Amygdala (tissue), 56 donors: ENCODE measurements around the gene PACS2.
"Not testable (repeated sequence)": the region's sequence is repeated elsewhere in the genome, so short reads cannot be mapped to it uniquely, and the experiment has no call there.

Experiments used
- DNase-seq, 56 donors: peaks; one replicate each; lab custom pipeline; 2025; lab: John Stamatoyannopoulos, UW

Gene PACS2

DNA sequence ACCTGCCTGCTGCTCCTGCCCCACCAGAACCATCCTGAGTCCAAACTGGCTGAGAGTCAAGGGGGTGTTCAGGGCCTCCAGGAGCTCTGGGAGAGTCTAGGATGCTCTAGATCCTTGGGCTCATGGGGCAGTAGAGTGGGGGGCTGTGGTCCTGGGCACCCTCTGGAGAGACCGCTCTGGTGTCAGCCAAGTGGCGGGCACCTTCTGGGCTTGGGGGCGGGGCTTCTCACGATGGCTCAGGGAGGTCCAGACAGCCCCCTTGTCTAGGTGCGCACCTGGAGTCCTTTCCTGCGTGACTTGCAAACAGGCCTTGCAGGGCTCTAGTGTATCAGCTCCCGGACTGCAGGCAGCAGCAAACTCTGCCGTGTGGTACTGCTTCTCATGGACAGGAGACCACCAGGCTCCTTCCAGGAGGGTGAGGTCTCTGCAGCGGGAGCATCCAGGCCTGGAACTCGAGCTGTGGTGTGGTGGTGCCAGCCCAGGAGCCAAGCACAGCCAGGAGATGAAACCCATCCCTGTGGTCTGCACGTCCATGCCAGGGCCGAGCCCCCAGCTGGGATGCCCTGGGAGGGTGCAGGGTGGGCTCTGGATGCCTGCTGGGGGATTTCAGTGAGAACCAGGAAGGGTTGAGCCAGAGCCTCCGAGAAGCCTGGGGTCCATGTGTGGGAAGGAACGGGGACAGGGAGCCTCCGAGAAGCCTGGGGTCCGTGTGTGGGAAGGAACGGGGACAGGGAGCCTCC lies 15.0 kb downstream of the PACS2 start:
- DNase-seq = no peak

DNA sequence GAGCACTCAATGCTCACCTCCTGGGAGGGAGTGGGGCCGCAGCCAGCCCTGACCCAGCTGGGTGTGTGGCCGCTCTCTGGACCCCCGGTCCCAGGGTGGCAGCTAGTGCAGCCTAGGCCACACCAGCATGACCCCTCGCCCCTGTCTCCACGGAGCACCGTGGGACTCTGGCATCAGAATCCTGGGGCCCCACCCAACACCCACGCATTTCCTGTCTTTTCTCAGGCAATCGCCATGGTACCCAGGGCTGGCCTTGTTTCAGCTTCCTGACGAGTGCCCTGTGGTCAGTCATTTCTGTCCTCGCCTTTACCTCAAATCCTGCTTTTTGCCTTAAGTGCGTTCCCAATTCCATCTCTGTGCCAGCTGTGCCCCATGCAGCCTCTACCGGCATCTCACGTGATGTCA lies 15.9 kb downstream of the PACS2 start:
- DNase-seq = no peak

DNA sequence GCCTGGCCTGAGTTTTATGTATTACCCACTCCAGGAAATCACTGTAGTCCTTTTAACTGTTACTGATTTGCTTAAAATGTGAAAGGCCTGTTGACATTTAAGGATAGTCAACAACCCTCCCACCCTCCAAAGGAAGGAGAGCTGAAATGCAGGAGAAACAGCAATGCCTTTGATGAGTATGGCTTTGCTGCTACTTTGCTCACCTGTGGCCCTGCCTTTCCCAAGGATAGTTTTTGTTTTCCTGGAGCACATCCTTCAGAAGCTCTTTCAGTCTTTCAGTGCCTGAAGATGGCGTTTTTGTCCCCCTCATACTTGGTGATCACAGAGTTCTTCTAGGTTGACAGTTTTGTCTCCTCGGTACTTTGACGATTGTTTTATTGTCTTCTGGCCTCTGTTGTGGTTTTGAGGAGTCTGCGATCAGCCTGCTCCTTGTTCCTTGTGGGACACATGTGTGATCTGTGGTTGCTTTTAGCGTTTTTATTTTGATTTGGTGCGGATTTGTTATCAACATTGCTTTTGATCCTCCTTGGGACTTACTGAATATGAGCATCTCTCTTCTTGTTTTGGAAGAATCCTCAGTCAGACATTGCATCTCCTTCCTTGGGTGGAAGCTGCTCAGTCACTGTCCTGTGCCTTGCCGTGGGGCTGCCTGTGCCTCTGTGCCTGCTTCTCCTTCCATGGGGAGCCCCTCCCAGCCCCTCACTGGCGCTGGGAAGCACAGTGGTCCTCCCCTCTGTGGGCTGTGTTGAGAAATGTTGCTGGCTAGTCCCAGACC lies 17.2 kb downstream of the PACS2 start:
- no peak for DNase-seq

DNA sequence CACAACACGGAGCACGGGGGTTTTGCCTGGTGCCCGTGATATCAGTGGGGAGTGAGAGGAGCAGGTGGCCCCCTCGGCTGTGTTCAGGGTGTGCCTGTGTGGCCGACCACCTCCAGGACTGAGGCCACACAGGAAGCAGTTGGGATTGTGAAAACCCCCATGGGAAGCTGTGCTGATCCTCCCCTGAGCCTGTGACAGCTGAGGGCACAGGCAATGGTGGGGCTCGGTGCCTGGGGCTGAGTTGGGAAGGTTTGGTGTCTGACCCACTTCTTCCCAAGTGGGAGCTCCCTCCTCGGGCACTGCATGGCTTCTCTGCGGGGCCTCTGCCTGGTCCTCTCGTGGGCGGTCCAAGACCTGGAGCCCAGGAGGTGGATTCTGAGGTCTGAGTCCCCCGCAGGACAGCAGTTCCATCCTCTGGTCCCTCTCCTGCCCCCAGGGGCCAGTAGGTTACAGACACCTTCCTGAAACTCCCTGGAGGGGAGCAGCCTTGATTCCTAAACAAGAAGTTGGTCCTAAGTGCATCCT lies 17.9 kb downstream of the PACS2 start:
- no peak for DNase-seq

DNA sequence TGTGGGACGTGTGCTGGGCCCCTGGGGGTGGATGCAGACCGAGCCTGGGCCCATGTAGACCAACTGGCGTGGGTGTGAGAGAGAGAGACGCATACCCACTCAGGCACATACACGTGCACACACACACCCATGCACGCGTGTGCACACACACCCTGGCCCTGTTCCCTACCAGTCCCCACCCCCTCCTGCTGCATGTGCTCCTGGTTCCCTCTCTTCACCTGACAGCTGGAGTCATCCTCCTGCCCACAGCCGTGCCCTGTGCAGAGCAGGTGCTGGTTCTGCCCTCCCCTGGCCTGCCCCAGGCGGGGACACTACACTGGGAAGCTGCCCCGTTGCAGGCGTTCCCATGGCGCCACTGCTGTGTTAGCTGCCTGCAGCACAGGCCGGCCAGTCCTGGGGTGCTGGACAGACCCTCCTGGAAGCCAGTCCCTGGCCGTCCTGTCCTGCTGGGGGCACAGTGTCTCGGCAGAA lies 18.5 kb downstream of the PACS2 start:
- DNase-seq = no peak

DNA sequence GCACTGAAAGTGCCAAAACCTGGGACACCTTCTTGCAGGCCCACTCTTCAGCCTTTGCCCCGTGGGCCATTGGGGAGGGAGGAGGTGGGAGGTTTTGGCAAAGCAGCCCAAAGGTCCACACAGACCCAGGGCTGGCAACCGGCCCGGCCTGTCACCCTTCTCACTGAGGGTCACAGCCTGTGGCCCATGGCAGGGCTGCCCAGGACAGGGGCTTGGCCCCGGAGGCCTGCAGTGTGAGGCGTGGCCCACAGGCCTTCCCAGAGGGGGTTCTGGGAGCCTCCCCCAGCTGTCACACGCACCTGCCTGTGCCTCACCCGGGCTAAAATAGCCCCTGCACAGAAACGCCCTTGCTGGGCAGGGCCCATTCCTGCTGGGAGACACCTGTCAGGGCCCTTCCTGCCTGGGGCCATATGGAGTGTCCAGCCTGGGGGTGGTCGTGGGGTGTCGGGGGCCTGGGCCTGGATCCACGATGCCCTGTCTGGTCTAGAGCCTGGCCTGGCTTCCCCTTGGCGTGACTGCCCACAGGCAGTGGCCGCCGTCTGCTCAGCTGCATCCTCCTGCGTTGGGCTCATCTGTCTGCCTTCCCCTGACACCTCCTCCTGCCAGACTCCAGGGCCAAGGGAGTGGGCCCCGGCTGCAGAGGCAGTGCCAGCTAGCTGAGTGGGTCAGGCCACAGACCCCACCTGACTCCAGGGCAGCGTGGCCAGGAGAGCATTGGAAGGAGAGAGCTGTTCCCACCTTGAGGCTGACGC lies 19.2 kb downstream of the PACS2 start:
- no peak for DNase-seq

DNA sequence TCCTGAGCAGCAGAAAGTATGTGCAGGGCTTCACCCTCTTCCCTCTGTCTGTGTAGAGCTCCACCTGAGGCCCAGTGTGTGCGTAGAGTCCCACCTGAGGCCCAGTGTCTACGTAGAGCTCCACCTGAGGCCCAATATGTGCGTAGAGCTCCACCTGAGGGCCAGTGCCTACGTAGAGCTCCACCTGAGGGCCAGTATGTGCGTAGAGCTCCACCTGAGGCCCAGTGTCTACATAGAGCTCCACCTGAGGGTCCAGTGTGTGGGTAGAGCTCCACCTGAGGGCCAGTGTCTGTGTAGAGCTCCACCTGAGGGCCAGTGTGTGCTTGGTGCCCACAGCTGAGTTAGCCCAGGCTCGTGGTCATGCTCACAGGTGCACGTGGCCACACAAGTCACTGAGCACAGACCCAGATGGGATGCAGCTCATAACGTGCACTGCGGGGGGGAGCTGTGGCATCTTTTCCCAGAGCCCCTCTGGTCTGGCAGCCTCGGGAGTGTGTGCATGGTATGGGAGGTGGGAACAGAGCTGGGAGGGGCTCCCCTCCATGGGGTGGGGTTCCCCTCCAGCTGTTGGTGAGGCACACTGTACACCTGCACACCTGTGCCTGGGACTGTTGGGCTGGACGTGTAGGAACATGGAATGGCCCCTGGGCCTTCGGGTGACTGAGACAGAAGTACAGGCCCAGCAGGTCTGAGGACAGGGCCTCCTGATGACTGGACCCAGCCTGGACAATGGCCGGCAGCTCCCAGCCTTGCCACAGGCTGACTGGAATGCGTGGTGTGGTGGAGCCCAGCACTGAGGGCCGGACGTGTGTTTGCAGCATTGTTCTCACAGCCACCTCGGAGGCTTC lies 20.1 kb downstream of the PACS2 start:
- no peak for DNase-seq

DNA sequence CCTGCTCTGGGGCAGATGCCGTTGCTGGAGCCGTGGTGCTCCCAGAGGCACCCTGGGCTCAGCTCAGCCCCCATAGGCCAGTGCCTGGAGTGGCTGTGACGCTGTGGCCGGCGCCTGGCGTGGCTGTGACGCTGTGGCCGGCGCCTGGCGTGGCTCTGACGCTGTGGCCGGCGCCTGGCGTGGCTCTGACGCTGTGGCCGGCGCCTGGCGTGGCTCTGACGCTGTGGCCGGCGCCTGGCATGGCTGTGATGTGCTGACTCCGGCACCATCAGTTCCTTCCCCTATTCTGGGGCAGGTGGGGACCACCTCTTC lies 20.6 kb downstream of the PACS2 start:
- not testable (repeated sequence) for DNase-seq

DNA sequence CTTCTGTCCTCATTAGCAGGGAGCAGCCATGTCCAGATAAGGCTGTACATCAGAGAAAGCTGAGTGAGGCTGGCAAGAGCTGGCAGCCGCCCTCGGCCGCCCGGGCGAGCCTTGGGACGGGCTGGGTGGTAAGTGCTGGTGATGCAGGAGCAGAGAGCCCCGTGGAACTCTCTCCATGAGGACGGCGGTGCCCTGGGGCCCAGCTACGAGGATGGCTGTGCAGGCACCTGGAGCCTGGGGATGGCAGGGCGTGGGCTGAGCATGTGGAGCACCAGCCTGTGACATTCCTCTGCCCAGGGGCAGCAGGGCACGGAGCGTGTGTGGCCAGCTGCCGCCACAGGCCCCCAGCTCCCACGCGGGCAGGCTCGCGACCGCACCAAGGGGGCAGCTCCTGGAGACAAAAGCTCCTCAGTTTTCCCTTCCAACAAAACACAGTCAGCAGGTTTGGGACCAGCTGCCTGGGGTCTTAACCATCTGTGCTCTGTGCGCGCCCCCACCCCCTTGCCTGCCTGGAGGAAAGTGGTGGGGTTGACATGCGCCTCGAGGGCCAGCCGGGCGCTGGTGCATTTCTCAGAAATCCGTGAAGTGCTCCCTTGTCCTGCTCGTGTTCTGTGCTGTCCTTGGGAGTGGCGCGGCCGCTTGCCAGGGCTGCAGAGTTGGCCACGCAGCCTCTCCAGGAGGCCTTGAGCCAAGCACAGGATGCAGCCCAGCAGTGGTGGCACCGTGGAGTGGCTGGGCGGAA lies 21.4 kb downstream of the PACS2 start:
- DNase-seq = peak in 28 of 56 donors; percentile 23 to 79 (median 62)

DNA sequence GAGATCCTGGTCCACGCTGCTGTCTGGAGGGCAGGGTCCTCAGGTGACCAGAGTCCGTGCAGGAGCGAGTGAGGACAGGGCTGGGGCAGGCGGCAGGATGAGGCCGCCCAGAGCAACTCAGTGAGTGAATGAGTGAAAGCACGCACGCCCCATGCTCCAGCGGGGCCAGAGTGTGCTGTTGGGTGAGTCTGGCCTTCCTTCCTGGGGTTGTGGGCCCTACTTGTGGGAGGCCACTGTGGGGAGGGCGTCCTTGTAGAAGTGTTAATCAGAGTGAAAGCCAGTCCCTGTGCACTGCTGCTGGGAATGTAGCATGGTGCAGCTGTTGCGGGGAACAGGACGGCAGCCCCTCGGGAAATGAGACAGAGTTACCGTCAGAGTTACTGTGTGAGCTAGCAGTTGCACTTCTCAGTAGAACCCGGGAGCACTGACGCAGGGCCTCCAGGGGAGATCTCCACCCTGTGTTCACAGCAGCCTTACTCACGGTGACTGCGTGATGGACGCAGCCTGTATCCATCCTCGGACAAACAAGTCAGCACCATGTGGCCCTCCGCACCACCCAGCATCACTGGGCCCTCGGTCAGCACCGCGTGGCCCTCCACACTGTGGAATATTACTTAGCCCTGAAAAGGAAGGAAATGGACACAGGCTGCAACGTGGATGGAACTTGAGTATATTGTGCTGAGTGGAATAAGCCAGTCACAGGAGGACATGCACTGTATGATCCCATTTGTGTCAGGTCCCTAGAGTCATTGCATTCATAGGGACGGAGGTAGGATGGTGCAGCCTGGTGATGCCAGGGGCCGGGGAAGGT lies 22.1 kb downstream of the PACS2 start:
- DNase-seq = no peak

DNA sequence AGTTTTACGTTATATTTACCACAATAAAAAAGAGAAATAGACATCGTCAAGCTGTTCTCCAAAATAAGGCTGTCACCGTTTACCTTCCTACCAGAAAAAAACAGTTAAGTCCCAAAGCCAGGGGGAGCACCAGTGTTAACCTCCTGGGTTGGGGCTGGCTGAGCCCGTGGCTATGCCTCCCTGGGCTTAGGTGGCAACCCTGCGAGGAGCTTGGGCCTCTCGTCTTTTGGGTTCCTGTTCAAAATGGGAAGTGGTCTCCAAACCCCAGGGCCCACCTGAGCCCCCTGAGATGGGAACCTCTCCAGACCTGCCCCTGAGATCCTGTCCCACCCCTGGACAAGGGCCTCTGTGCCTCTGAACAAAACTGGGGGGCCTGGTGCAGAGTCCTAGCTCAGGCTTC lies 22.9 kb downstream of the PACS2 start:
- no peak for DNase-seq

DNA sequence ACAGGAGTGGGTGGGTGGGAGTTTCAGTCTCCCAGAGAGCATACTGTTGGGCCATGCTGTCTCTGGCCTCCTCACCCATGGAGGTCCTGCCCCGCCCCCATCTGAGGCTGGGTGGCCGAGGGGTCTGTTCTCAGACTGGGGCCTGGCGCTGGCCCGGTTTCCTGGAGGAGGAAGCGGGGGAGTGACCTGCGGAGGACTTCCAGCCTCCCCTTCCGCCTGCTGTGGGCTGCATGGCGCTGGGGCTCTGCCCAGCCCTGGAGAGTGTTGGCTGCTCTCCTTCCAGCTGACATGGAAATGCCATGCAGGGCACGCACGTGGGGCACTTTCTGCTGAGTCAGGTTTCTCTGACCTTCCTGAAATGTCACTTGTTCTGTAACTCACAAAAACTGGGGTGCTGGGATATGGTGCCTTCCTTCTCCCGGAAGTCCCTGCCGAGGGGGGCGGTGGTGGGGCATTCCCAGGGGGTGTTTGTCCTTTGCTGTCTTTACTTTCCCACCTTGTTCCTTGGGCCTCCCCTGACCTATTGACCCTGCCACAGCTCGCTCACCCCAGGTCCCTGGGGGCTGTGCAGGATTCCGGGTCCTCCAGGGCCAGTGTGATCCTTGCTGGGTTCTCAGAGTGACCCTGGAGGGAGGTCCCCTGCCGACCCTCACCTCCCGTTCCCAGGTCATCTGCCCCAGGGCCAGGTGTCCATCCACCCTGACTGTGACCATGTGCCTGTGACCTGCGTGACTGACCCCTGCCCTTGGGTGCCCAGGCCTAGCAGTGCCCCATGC lies 23.6 kb downstream of the PACS2 start:
- peak in 30 of 56 donors; percentile 14 to 77 (median 60) for DNase-seq

DNA sequence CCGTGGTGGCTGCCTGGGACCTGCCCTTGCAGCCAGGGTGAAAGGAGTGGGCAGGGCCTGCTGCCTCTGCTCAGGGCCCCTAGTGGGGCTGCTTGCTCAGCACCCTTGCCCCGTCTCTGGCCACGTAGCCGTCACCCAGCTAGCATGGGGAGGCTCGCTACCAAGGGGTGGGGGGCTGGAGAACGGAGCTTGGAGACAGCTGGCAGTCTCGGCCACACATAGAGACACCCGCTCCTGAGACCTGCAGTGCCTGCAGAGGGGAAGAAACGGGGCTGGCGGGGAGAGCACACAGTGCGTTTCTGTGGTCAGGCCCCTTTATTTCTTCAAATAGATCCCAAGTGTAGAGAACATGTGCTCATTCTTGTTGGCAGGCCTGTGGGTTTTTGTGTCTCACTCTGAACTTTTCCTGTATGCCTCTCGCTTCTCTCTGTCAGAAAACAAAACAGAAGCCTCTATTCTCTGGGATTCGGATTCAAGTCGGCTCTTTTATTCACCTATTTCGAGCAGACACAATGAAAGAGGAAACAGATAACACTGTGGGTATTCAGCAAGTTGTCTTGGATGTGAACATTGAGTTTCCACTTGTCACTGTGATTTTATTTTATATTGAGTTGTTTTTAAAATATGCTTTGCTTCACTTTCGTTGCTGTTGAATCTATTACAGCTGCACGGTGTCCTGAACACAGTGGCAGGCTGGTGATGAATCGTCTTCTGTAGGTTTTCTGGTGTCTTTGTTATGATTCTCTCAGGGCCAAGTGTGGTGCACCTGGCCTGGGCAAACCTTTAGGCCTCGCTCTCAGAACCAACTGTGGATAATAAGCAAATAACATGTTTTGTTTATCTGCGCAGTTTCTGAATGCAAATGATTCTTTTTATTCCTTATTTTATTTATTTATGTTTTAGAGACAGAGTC lies 26.5 kb downstream of the PACS2 start:
- DNase-seq = peak in 14 of 56 donors; percentile 17 to 61 (median 41)

DNA sequence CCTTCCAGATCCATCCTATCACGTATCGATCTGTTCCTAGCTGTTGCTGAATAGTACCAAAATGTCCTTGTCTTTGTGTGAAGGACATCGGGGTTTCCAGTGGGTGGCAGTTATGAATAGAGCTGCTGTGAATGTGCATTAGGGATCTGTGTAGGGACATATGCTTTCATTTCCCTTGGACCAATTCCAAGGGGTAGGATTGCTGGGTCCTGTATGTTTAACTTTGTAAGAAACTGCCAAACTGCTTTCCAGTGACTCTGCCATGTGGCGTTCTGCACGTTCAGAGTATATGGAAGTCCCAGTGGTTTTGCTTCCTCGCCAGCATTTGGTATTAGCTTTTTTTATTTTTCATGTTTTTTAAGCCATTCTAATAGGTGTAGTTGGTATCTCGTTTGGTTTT lies 28.6 kb downstream of the PACS2 start:
- DNase-seq = peak in 1 of 56 donors; percentile 13

DNA sequence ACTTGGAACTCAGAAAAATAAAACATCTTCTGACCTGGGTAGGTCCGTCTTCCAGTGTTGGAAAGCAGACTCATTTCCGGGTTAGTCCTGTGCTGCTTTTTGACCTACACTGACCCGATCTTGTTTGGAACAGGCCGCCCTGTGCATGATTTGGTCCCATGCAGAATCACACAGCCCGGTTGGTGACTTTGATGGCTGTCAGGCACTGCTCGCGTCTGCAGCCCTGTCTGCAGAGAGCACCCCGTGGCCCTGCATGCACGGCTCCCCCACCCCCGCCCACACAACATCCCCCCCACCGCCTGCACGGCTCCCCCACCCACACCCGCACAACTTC lies 31.6 kb downstream of the PACS2 start:
- no peak for DNase-seq

DNA sequence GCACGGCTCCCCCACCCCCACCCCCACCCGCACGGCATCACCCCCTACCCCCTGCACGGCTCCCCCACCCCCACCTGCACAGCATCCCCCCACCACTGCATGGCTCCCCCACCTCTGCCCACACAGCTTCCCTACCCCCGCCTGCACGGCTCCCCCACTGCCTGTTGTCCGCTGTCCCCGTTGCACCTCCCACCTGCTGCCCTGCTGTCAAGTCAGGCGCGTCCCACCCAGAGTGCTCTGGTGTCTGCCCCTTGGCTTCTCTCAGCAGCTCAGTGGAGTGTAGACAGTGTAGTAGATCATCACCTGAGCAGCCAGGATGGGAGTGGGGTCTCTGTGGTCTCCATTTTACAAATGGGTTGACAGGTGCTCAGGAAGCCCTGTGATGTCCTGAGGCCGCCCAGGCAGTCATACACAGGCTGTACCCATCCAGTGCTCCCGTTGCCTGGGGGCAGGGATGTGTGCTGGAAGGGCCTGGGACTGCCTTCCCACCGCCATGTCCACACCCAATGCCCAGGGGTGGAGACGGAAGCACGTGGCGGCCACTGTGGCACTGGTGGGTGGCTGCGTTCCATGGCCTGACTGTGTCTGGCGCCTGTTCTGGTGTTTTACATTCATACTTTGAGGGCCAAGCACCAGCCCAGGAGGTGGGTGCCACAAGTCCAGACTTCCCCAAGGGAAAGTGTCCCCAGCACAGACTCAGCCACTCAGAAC lies 32.5 kb downstream of the PACS2 start:
- no peak for DNase-seq
